ENCODE measurements around the gene KRT26. TPM values are rescaled to one million over a fixed set of nuclear protein-coding genes. Genes with fewer than 3 reads are reported as not detected.

The KRT26 gene
- total RNA-seq, 1 experiment from 2014 or later, result not detected

- BruUV-seq (replicated peaks), result no TSS peak
- H3K9me2 ChIP-seq (ENCODE audit: insufficient read depth), result no peaks in the 10 kb centered on the region
Observed at GRCh38 chr17:40801157-40801556, 29.2 kb upstream of the KRT26 start.

GRCh38 chr17:40800381-40800780 is 28.4 kb upstream of the KRT26 start:
- H3K4me2 ChIP-seq, result no peak overlapping the region
- ChIA-PET CTCF (no interaction called here), POLR2A (ENCODE audit: unreplicated experiment) (no interaction called here)
- TF ChIP-seq EZH2 (IDR thresholded peaks at IDR 0.05; ENCODE audit: low read depth), result no peak
- intact Hi-C loops (cut with micrococcal nuclease; ENCODE audit: unreplicated experiment), result loop anchor here (5.0 kb wide), 2 partner anchors 607 to 847 kb away; no protein-coding TSS in a partner anchor
- peaks cover 9% of the 10 kb centered on the region for H3K4me1 ChIP-seq (replicated peaks; ENCODE audit: insufficient read depth)
- no peak overlapping the region for H2AFZ ChIP-seq
- H3K9me2 ChIP-seq (ENCODE audit: insufficient read depth), result no peaks in the 10 kb centered on the region
- H3K27ac ChIP-seq, result no peak overlapping the region
- no peaks in the 10 kb centered on the region for H4K20me1 ChIP-seq (ENCODE audit: insufficient read depth)
- no TSS peak for BruUV-seq (replicated peaks)
- no peaks in the 10 kb centered on the region; the same call in 1 of the 2 replicates for H3K9me3 ChIP-seq (ENCODE audit: insufficient read depth, low read depth)
- no peaks in the 10 kb centered on the region for H3K79me2 ChIP-seq (ENCODE audit: low read depth)
- no peak for DNase-seq
- H3K36me3 ChIP-seq (ENCODE audit: low read depth), result no peaks in the 10 kb centered on the region
- no peak overlapping the region for H3K4me3 ChIP-seq
- peaks cover 9% of the 10 kb centered on the region; the same call in 1 of the 2 replicates for H3F3A ChIP-seq (ENCODE audit: insufficient read depth, low read depth)
- H3K27me3 ChIP-seq (ENCODE audit: insufficient read depth, low read depth), result no peaks in the 10 kb centered on the region

More at GRCh38 chr17:40801157-40801556, 29.2 kb upstream of the KRT26 start:
- Histone ChIP-seq H3F3A (ENCODE audit: insufficient read depth, low read depth) (peaks cover 9% of the 10 kb centered on the region; the same call in 1 of the 2 replicates), H3K4me1 (replicated peaks; ENCODE audit: insufficient read depth) (peaks cover 9% of the 10 kb centered on the region), H3K27ac (no peak overlapping the region), H3K79me2 (ENCODE audit: low read depth) (no peaks in the 10 kb centered on the region), H3K9me3 (ENCODE audit: insufficient read depth, low read depth) (no peaks in the 10 kb centered on the region; the same call in 1 of the 2 replicates), H3K4me2 (no peak overlapping the region), H2AFZ (no peak overlapping the region), H3K4me3 (no peak overlapping the region), H4K20me1 (ENCODE audit: insufficient read depth) (no peaks in the 10 kb centered on the region), H3K27me3 (ENCODE audit: insufficient read depth, low read depth) (no peaks in the 10 kb centered on the region), H3K36me3 (ENCODE audit: low read depth) (no peaks in the 10 kb centered on the region)
- CTCF ChIA-PET, result no interaction called here
- TF ChIP-seq CTCF (conservative IDR thresholded peaks at IDR 0.05) (no peak), EZH2 (IDR thresholded peaks at IDR 0.05; ENCODE audit: low read depth) (no peak)
- POLR2A ChIA-PET (ENCODE audit: unreplicated experiment), result no interaction called here
- intact Hi-C loops (cut with micrococcal nuclease; ENCODE audit: unreplicated experiment), result loop anchor here (5.0 kb wide), 2 partner anchors 606 to 846 kb away; no protein-coding TSS in a partner anchor
- DNase-seq, result no peak

GRCh38 chr17:40799859-40800258 is 27.9 kb upstream of the KRT26 start, which contains the start of gene KRT28:
Gene KRT28, minus strand, starts transcription at chr17:40799959. Its CDS starts 66 bp downstream, at chr17:40799893.
- Histone ChIP-seq H3K27me3 (ENCODE audit: insufficient read depth, low read depth) (no peaks in the 10 kb centered on the region), H3K4me3 (no peak within 1 kb of the TSS), H3F3A (ENCODE audit: insufficient read depth, low read depth) (peaks cover 9% of the 10 kb centered on the region; the same call in 1 of the 2 replicates), H3K27ac (no peak within 1 kb of the TSS), H3K4me1 (replicated peaks; ENCODE audit: insufficient read depth) (peaks cover 9% of the 10 kb centered on the region), H4K20me1 (ENCODE audit: insufficient read depth) (no peaks in the 10 kb centered on the region), H3K36me3 (ENCODE audit: low read depth) (no peaks in the 10 kb centered on the region), H2AFZ (no peak within 1 kb of the TSS), H3K9me3 (ENCODE audit: insufficient read depth, low read depth) (no peaks in the 10 kb centered on the region; the same call in 1 of the 2 replicates), H3K9me2 (ENCODE audit: insufficient read depth) (no peaks in the 10 kb centered on the region), H3K79me2 (ENCODE audit: low read depth) (no peaks in the 10 kb centered on the region), H3K4me2 (no peak within 1 kb of the TSS)
- TF ChIP-seq CTCF (conservative IDR thresholded peaks at IDR 0.05) (no peak), EZH2 (IDR thresholded peaks at IDR 0.05; ENCODE audit: low read depth) (no peak)
- BruUV-seq (replicated peaks), result no TSS peak
- DNase-seq, result no peak
- intact Hi-C loops (cut with micrococcal nuclease; ENCODE audit: unreplicated experiment), result loop anchor here (5.0 kb wide), 2 partner anchors 607 to 847 kb away; no protein-coding TSS in a partner anchor
- ChIA-PET POLR2A (ENCODE audit: unreplicated experiment) (no interaction called here), CTCF (no interaction called here)

GRCh38 chr17:40796846-40797245 is 24.8 kb upstream of the KRT26 start:
- Histone ChIP-seq H3K9me2 (ENCODE audit: insufficient read depth) (no peaks in the 10 kb centered on the region), H3K79me2 (ENCODE audit: low read depth) (no peaks in the 10 kb centered on the region), H3K4me3 (no peak overlapping the region), H3K4me1 (replicated peaks; ENCODE audit: insufficient read depth) (no peaks in the 10 kb centered on the region), H3K27me3 (ENCODE audit: insufficient read depth, low read depth) (no peaks in the 10 kb centered on the region), H3K27ac (no peak overlapping the region), H3F3A (ENCODE audit: insufficient read depth, low read depth) (no peaks in the 10 kb centered on the region), H3K9me3 (ENCODE audit: insufficient read depth, low read depth) (no peaks in the 10 kb centered on the region), H3K36me3 (ENCODE audit: low read depth) (no peaks in the 10 kb centered on the region), H2AFZ (no peak overlapping the region), H4K20me1 (ENCODE audit: insufficient read depth) (no peaks in the 10 kb centered on the region), H3K4me2 (no peak overlapping the region)
- POLR2A ChIA-PET (ENCODE audit: unreplicated experiment), result no interaction called here
- no TSS peak for BruUV-seq (replicated peaks)
- DNase-seq, result no peak
- intact Hi-C loops (cut with micrococcal nuclease; ENCODE audit: unreplicated experiment), result no loop called here
- TF ChIP-seq EZH2 (IDR thresholded peaks at IDR 0.05; ENCODE audit: low read depth) (no peak), CTCF (conservative IDR thresholded peaks at IDR 0.05) (no peak)
- CTCF ChIA-PET, result interaction anchor here (0.6 kb wide), 1 partner anchor 70 kb away, joined by 4 read pairs; the partner anchor contains the start of gene KRT12

All from PC-9 (cell line).